Stimulated activated memory B cell treated with anti-CD40 and anti-IgM and Interleukin-4, amounts not matched to agents 10 μg/mL and 1 μg/mL and 100 μg/mL, for 72 hours (primary cell): ENCODE data around the gene CAMK2N2.
"Not testable (repeated sequence)": the region's sequence is repeated elsewhere in the genome, so short reads cannot be mapped to it uniquely, and the experiment has no call there.

Source experiments
- ATAC-seq: fragments of 150-1000 bp; cut with Tn5 transposase; 2 replicates; pipeline ENCODE4 v1.10.0; 2021
- H3K27ac Mint-ChIP-seq: one replicate; pipeline ENCODE4 v1.8.0; 2022; ENCODE audit warnings: mild to moderate bottlenecking, mixed read lengths
- H3K27me3 Mint-ChIP-seq: one replicate; pipeline ENCODE4 v1.8.0; 2022; ENCODE audit warnings: mixed read lengths
- H3K36me3 Mint-ChIP-seq: one replicate; pipeline ENCODE4 v1.8.0; 2022; ENCODE audit warnings: mixed read lengths
- H3K4me1 Mint-ChIP-seq: one replicate; pipeline ENCODE4 v1.8.0; 2022; ENCODE audit warnings: mixed read lengths
- H3K4me3 Mint-ChIP-seq: one replicate; pipeline ENCODE4 v1.8.0; 2022; ENCODE audit warnings: mild to moderate bottlenecking, moderate library complexity, mixed read lengths
- H3K9me3 Mint-ChIP-seq: one replicate; pipeline ENCODE4 v1.8.0; 2022; ENCODE audit warnings: mixed read lengths

CAMK2N2 gene

GRCh38 chr3:184284696-184285095 is 23.3 kb upstream of the CAMK2N2 start:
- peak; percentile 25 for ATAC-seq
- Mint-ChIP-seq H3K27ac (no peak overlapping the region), H3K4me3 (no peak overlapping the region), H3K27me3 (peaks cover 46% of the 10 kb centered on the region), H3K9me3 (no peaks in the 10 kb centered on the region), H3K36me3 (no peaks in the 10 kb centered on the region), H3K4me1 (no peaks in the 10 kb centered on the region)

- no peak overlapping the region for H3K27ac Mint-ChIP-seq
- no peaks in the 10 kb centered on the region for H3K4me1 Mint-ChIP-seq
- no peaks in the 10 kb centered on the region for H3K9me3 Mint-ChIP-seq
- peaks cover 46% of the 10 kb centered on the region for H3K27me3 Mint-ChIP-seq
- no peaks in the 10 kb centered on the region for H3K36me3 Mint-ChIP-seq
- no peak overlapping the region for H3K4me3 Mint-ChIP-seq
- ATAC-seq: no peak
Observed at GRCh38 chr3:184283681-184284080, 22.3 kb upstream of the CAMK2N2 start.

- Mint-ChIP-seq H3K4me1 (no peaks in the 10 kb centered on the region), H3K9me3 (no peaks in the 10 kb centered on the region), H3K4me3 (no peak overlapping the region), H3K27me3 (peaks cover 48% of the 10 kb centered on the region), H3K27ac (no peak overlapping the region), H3K36me3 (no peaks in the 10 kb centered on the region)
- no peak for ATAC-seq
Observed at GRCh38 chr3:184282941-184283340, 21.6 kb upstream of the CAMK2N2 start.

- H3K4me1 Mint-ChIP-seq: peaks cover 7% of the 10 kb centered on the region
Observed at GRCh38 chr3:184277366-184277765, 16.0 kb upstream of the CAMK2N2 start.

GRCh38 chr3:184275961-184276910 is 14.9 kb upstream of the CAMK2N2 start, which contains the start of gene ECE2:
ECE2 (plus strand) TSS chr3:184276022; CDS start chr3:184276154, 132 bp downstream.
- peaks cover 7% of the 10 kb centered on the region for H3K4me1 Mint-ChIP-seq
- H3K27me3 Mint-ChIP-seq: peaks cover 53% of the 10 kb centered on the region
- H3K27ac Mint-ChIP-seq: no peak within 1 kb of the TSS
- H3K9me3 Mint-ChIP-seq: peaks cover 5% of the 10 kb centered on the region
- H3K4me3 Mint-ChIP-seq: peak within 1 kb of the TSS; percentile 10
- no peaks in the 10 kb centered on the region for H3K36me3 Mint-ChIP-seq
- ATAC-seq: peak; percentile 24

More at GRCh38 chr3:184277366-184277765, 16.0 kb upstream of the CAMK2N2 start:
- Mint-ChIP-seq H3K4me3 (no peak overlapping the region), H3K9me3 (no peaks in the 10 kb centered on the region), H3K27me3 (peaks cover 54% of the 10 kb centered on the region), H3K36me3 (no peaks in the 10 kb centered on the region), H3K27ac (no peak overlapping the region)
- ATAC-seq: no peak

GRCh38 chr3:184275381-184275701 is 14.0 kb upstream of the CAMK2N2 start:
- Mint-ChIP-seq H3K27me3 (peaks cover 62% of the 10 kb centered on the region), H3K4me3 (peak overlapping the region; percentile 10), H3K4me1 (peaks cover 7% of the 10 kb centered on the region), H3K27ac (no peak overlapping the region), H3K9me3 (peaks cover 5% of the 10 kb centered on the region), H3K36me3 (no peaks in the 10 kb centered on the region)
- ATAC-seq: no peak

GRCh38 chr3:184272269-184272668 is 10.9 kb upstream of the CAMK2N2 start:
- H3K4me1 Mint-ChIP-seq: peaks cover 7% of the 10 kb centered on the region
- peaks cover 2% of the 10 kb centered on the region for H3K36me3 Mint-ChIP-seq
- no peak overlapping the region for H3K27ac Mint-ChIP-seq
- no peak overlapping the region for H3K4me3 Mint-ChIP-seq
- H3K27me3 Mint-ChIP-seq: peaks cover 70% of the 10 kb centered on the region
- peaks cover 8% of the 10 kb centered on the region for H3K9me3 Mint-ChIP-seq
- ATAC-seq: no peak

- not testable (repeated sequence) for H3K4me3 Mint-ChIP-seq
- H3K9me3 Mint-ChIP-seq: peaks cover 10% of the 10 kb centered on the region
Observed at GRCh38 chr3:184267249-184267648, 5.9 kb upstream of the CAMK2N2 start.

GRCh38 chr3:184262764-184263179 is 1.4 kb upstream of the CAMK2N2 start:
- Mint-ChIP-seq H3K27me3 (peaks cover 68% of the 10 kb centered on the region), H3K27ac (no peak overlapping the region), H3K9me3 (peaks cover 5% of the 10 kb centered on the region), H3K4me1 (peaks cover 18% of the 10 kb centered on the region), H3K36me3 (peaks cover 19% of the 10 kb centered on the region), H3K4me3 (peak overlapping the region; percentile 38)
- no peak for ATAC-seq

More at GRCh38 chr3:184267249-184267648, 5.9 kb upstream of the CAMK2N2 start:
- H3K4me1 Mint-ChIP-seq, H3K36me3 Mint-ChIP-seq, H3K27ac Mint-ChIP-seq, ATAC-seq: not testable (repeated sequence)
- peaks cover 64% of the 10 kb centered on the region for H3K27me3 Mint-ChIP-seq

- H3K27me3 Mint-ChIP-seq: peaks cover 61% of the 10 kb centered on the region
- H3K9me3 Mint-ChIP-seq: peaks cover under 1% of the 10 kb centered on the region
- peaks cover 21% of the 10 kb centered on the region for H3K36me3 Mint-ChIP-seq
- ATAC-seq: peak; percentile 22
- H3K4me1 Mint-ChIP-seq: peaks cover 18% of the 10 kb centered on the region
- H3K4me3 Mint-ChIP-seq: peak overlapping the region; percentile 55
- no peak overlapping the region for H3K27ac Mint-ChIP-seq
Observed at GRCh38 chr3:184261854-184262763, 756 bp upstream of the CAMK2N2 start.

- Mint-ChIP-seq H3K9me3 (no peaks in the 10 kb centered on the region), H3K27ac (no peak overlapping the region), H3K27me3 (peaks cover 48% of the 10 kb centered on the region)
Observed at GRCh38 chr3:184260724-184261269, 556 bp downstream of the CAMK2N2 start.

GRCh38 chr3:184259878-184260723 is 1.3 kb downstream of the CAMK2N2 start:
- Mint-ChIP-seq H3K4me1 (peaks cover 18% of the 10 kb centered on the region), H3K27me3 (peaks cover 47% of the 10 kb centered on the region), H3K36me3 (peaks cover 20% of the 10 kb centered on the region), H3K27ac (no peak overlapping the region), H3K9me3 (no peaks in the 10 kb centered on the region), H3K4me3 (peak overlapping the region; percentile 51)
- ATAC-seq: peak; percentile 63

More at GRCh38 chr3:184260724-184261269, 556 bp downstream of the CAMK2N2 start:
- Mint-ChIP-seq H3K4me3 (peak overlapping the region; percentile 55), H3K36me3 (peaks cover 20% of the 10 kb centered on the region), H3K4me1 (peaks cover 18% of the 10 kb centered on the region)
- no peak for ATAC-seq

GRCh38 chr3:184259396-184259877 is 1.9 kb downstream of the CAMK2N2 start:
- no peak overlapping the region for H3K27ac Mint-ChIP-seq
- H3K4me3 Mint-ChIP-seq: peak overlapping the region; percentile 63
- peaks cover 20% of the 10 kb centered on the region for H3K36me3 Mint-ChIP-seq
- no peaks in the 10 kb centered on the region for H3K9me3 Mint-ChIP-seq
- peaks cover 18% of the 10 kb centered on the region for H3K4me1 Mint-ChIP-seq
- ATAC-seq: no peak
- H3K27me3 Mint-ChIP-seq: peaks cover 47% of the 10 kb centered on the region

GRCh38 chr3:184258926-184259325 is 2.4 kb downstream of the CAMK2N2 start:
- peaks cover 20% of the 10 kb centered on the region for H3K36me3 Mint-ChIP-seq
- H3K4me3 Mint-ChIP-seq: peak overlapping the region; percentile 63
- H3K9me3 Mint-ChIP-seq: no peaks in the 10 kb centered on the region
- peaks cover 18% of the 10 kb centered on the region for H3K4me1 Mint-ChIP-seq
- no peak overlapping the region for H3K27ac Mint-ChIP-seq
- ATAC-seq: no peak
- peaks cover 47% of the 10 kb centered on the region for H3K27me3 Mint-ChIP-seq
